Fibroblast of skin of scalp (primary cell): ENCODE results near the gene FREM3.
A peak's percentile ranks its signal among the peaks of the same experiment; 100 is the strongest.
"Not testable (repeated sequence)": the region's sequence is repeated elsewhere in the genome, so short reads cannot be mapped to it uniquely, and the experiment has no call there.

Experiments
- DNase-seq: peaks from one replicate; pipeline ENCODE4 v3.0.0-alpha.2; 2013

FREM3 gene

GRCh38 chr4:143575331-143575730 is 125.1 kb downstream of the FREM3 start:
- no peak for DNase-seq

- DNase-seq = no peak
Observed at GRCh38 chr4:143564472-143564871, 136.0 kb downstream of the FREM3 start.

DNA sequence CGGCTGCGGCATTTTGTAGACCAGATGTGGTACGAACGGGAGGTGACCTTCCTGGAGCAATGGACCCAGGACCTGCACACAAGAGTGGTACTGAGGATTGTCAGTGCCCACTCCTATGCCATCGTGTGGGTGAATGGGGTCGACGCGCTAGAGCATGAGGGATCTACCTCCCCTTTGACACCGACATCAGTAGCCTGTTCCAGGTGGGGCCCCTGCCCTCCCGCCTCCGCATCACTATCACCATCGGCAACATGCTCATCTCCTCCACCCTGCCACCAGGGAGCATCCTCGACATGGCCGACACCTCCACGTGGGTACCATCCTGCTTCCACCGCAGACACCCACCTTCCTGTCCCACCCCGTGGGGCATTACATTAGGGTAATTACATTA is 140.7 kb downstream of the FREM3 start:
- DNase-seq = no peak

GRCh38 chr4:143558823-143559756 is 141.4 kb downstream of the FREM3 start:
- peak; percentile 57 for DNase-seq

DNA sequence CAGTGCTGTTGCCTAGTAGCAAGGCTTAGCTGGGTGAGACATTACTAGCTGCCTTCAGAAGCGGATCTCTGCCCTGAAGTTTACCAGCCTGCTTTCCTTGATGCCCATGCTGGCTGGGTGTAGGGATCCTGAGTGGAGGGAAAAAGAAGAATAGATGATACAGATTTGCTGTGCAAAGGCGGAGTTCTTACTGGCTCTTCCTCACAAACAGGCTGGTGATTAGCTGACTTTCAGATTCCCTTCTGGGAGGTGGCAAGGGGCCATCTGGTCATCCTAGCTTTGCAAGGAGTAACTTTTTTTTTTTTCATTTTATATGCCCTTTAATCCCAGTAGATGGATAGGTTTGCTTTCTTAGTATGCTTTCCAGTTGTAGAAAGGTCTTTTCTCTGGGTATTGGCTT is 142.2 kb downstream of the FREM3 start:
- DNase-seq = no peak

DNA sequence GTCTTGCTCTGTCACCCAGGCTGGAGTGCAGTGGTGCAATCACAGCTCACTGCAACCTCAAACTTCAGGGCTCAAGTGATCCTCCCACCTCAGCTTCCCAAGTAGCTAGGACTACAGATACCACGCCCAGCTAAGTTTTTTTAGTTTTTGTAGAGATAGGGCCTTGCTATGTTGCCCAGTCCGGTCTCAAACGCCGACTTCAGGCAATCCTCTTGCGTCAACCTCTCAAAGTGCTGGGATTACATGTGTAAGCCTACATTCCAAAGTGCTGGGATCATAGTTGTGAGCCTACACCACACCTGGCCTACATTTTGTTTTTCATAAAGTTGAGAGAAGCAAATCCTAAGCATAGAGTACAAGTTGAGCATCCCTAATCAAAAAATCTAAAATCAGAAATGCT is 144.8 kb downstream of the FREM3 start:
- DNase-seq = no peak

- no peak for DNase-seq
Observed at GRCh38 chr4:143554728-143555597, 145.5 kb downstream of the FREM3 start.

GRCh38 chr4:143549928-143550327 is 150.5 kb downstream of the FREM3 start:
- no peak for DNase-seq

- DNase-seq = no peak
Observed at GRCh38 chr4:143539670-143540023, 160.8 kb downstream of the FREM3 start.

DNA sequence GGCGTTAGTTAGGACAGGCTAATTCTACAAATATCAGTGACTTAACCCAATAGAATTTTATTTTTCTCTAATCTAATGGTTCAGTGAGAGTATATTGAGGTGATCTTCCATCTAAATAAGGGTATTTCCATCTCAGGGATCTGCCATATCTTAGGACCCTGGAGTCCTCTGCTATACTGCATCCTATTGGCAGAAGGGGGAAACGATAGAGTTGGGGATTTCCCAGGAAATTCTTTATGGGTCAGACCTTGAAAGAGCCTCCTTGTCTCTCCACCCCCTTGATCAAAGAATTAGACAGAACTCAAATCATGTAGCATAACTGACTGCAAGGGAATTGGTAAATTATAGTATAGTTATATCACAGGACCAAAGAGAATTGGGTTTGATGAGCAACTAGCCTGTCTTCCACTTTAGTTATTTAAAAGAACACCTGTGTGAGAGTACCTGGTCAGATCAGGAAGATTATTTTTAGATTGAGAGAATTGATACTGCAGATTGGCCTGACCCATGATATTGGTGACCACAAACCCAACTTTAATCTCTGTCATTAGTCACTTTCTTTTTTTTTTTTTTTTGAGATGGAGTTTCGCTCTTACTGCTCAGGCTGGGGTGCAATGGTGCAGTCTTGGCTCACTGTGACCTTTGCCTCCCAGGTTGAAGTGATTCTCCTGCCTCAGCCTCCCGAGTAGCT is 161.4 kb downstream of the FREM3 start:
- no peak for DNase-seq

DNA sequence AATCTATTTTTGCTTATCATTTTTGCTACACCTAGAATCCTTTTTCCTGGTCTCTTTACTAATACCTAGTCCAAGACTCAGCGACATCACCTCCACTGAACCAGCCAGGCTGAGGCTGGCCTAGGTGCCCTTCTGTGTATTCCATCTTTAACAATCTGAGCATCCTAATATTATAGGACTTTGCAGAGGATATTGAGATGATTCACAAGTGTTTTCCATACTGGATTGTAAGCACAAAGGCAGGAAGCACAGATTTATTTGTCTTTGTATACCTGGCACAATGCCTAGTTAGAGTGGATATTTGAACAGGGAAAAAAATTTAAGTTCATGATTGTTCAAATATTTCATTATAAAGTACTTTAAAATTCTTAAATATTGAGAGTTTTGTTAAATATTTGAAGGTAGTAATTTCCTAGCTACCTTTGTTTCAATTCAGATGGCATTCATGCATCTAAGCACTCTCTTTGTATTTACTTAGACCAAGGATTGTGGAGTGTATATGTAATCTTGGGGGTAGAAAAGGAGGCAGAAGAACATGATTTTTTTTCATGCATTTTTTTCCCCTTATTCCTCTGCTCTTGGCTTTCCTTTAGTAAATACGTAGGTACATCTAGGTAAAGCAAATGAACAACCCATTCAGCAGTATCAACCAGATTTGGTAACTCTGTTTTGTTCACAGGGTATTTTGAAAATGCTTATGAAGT is 168.5 kb downstream of the FREM3 start:
- peak; percentile 0 for DNase-seq

GRCh38 chr4:143531380-143531779 is 169.1 kb downstream of the FREM3 start:
- peak; percentile 23 for DNase-seq

DNA sequence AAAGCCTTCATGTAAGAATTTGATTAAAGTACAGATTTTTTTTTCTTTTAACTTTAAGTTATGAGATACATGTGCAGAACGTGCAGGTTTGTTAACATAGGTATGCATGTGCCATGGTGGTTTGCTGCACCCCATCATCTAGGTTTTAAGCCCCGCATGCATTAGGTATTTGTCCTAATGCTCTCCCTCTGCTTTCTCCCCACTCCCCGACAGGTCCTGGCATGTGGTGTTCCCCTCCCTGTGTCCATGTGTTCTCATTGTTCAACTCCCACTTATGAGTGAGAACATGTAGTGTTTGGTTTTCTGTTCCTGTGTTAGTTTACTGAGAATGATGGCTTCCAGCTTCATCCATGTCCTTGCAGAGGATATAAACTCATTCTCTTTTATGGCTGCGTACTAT is 172.4 kb downstream of the FREM3 start:
- DNase-seq = not testable (repeated sequence)
